Stimulated activated CD8-positive, alpha-beta memory T cell treated with anti-CD3 and anti-CD28 coated beads, Interleukin-7, amount 100 ng/mL, for 4 hours (primary cell): ENCODE results near the gene WNT7A.

Source experiments
- DNase-seq, 2 donors: peaks; one replicate each; pipeline ENCODE4 v3.0.0-alpha.2; 2020; ENCODE audit warnings: low read depth in 2 of 2

The WNT7A gene

GRCh38 chr3:13793451-13793850, 86.4 kb downstream of the WNT7A start:
- DNase-seq, result no peak

GRCh38 chr3:13792512-13793371, 87.1 kb downstream of the WNT7A start:
- DNase-seq, result no peak

GRCh38 chr3:13792051-13792490, 87.8 kb downstream of the WNT7A start:
- DNase-seq, result no peak

- no peak for DNase-seq
Observed at GRCh38 chr3:13791198-13792050, 88.4 kb downstream of the WNT7A start.

GRCh38 chr3:13790376-13791197, 89.3 kb downstream of the WNT7A start:
- DNase-seq, result no peak

- no peak for DNase-seq
Observed at GRCh38 chr3:13788522-13789424, 91.1 kb downstream of the WNT7A start.

GRCh38 chr3:13787533-13788132, 92.2 kb downstream of the WNT7A start:
- DNase-seq, result no peak

- no peak for DNase-seq
Observed at GRCh38 chr3:13786811-13787210, 93.1 kb downstream of the WNT7A start.

GRCh38 chr3:13785853-13786436, 93.9 kb downstream of the WNT7A start:
- no peak for DNase-seq

- no peak for DNase-seq
Observed at GRCh38 chr3:13785351-13785750, 94.5 kb downstream of the WNT7A start.

GRCh38 chr3:13783476-13783875, 96.4 kb downstream of the WNT7A start:
- no peak for DNase-seq

- DNase-seq, result no peak
Observed at GRCh38 chr3:13782501-13782900, 97.4 kb downstream of the WNT7A start.

GRCh38 chr3:13781417-13781816, 98.5 kb downstream of the WNT7A start:
- DNase-seq, result no peak

- DNase-seq, result no peak
Observed at GRCh38 chr3:13780432-13781176, 99.3 kb downstream of the WNT7A start.

- no peak for DNase-seq
Observed at GRCh38 chr3:13776253-13777050, 103.4 kb downstream of the WNT7A start.

- no peak for DNase-seq
Observed at GRCh38 chr3:13772885-13773745, 106.8 kb downstream of the WNT7A start.

GRCh38 chr3:13772321-13772745, 107.5 kb downstream of the WNT7A start:
- DNase-seq, result no peak
